ENCODE measurements around the gene USP19. TPM values are rescaled to one million over a fixed set of nuclear protein-coding genes. Genes with fewer than 3 reads are reported as not detected.

USP19 gene, protein sequence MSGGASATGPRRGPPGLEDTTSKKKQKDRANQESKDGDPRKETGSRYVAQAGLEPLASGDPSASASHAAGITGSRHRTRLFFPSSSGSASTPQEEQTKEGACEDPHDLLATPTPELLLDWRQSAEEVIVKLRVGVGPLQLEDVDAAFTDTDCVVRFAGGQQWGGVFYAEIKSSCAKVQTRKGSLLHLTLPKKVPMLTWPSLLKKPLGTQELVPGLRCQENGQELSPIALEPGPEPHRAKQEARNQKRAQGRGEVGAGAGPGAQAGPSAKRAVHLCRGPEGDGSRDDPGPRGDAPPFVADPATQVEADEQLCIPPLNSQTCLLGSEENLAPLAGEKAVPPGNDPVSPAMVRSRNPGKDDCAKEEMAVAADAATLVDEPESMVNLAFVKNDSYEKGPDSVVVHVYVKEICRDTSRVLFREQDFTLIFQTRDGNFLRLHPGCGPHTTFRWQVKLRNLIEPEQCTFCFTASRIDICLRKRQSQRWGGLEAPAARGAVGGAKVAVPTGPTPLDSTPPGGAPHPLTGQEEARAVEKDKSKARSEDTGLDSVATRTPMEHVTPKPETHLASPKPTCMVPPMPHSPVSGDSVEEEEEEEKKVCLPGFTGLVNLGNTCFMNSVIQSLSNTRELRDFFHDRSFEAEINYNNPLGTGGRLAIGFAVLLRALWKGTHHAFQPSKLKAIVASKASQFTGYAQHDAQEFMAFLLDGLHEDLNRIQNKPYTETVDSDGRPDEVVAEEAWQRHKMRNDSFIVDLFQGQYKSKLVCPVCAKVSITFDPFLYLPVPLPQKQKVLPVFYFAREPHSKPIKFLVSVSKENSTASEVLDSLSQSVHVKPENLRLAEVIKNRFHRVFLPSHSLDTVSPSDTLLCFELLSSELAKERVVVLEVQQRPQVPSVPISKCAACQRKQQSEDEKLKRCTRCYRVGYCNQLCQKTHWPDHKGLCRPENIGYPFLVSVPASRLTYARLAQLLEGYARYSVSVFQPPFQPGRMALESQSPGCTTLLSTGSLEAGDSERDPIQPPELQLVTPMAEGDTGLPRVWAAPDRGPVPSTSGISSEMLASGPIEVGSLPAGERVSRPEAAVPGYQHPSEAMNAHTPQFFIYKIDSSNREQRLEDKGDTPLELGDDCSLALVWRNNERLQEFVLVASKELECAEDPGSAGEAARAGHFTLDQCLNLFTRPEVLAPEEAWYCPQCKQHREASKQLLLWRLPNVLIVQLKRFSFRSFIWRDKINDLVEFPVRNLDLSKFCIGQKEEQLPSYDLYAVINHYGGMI (N-terminal part only)
- total RNA-seq (2013; cell fraction: nucleolus; rRNA removed) = 44.3 and 49.9 TPM in 2 replicates
- total RNA-seq (2014; rRNA removed) = 33.6 and 35.2 TPM in 2 replicates
- 16.1 and 16.6 TPM in 2 replicates for total RNA-seq (2014; rRNA removed; fragmentation: Illumina TruSeq; extraction: Trizol)
- 62.2 and 64.2 TPM in 2 replicates for total RNA-seq (2021)
- polyA plus RNA-seq (2011; ENCODE audit: low read depth) = 23.8 TPM
- polyA plus RNA-seq (2011; rRNA removed) = 28.1 and 41.7 TPM in 2 replicates
- 46.1 and 62.5 TPM in 2 replicates for polyA plus RNA-seq (2011; cell fraction: cytosol; rRNA removed)
- polyA plus RNA-seq (2011; cell fraction: nucleus; rRNA removed) = 150 and 158 TPM in 2 replicates
- 25.7 and 27.6 TPM in 2 replicates for polyA plus RNA-seq (2012)
- polyA plus RNA-seq (2014; fragmentation: Illumina TruSeq; extraction: Trizol) = 11.1 and 25.7 TPM in 2 replicates
- under 1 TPM; 0.24 to 0.68 TPM for polyA plus RNA-seq (2014; fragmentation: Nextera tagmentation; extraction: Ambion mirVana)
- polyA plus RNA-seq (2014; rRNA removed) = 40.7 and 44.8 TPM in 2 replicates
- polyA plus RNA-seq (2016; fragmentation: Nextera tagmentation; extraction: Ambion mirVana) = 10 to 100 TPM; 32.7 to 36.6 TPM
- polyA minus RNA-seq (2011; rRNA and poly(A)+ RNA removed) = 102 and 109 TPM in 2 replicates
- 24.2 and 26.1 TPM in 2 replicates for polyA minus RNA-seq (2011; cell fraction: cytosol; rRNA and poly(A)+ RNA removed)
- 25.5 and 46.9 TPM in 2 replicates for polyA minus RNA-seq (2011; cell fraction: nucleus; rRNA and poly(A)+ RNA removed)
- percentile 77 among the genes with signal in this experiment for Bru-seq, nascent RNA
- percentile 90 among the genes with signal in this experiment for BruChase-seq, experiment 1, labeled RNA remaining after a 6-hour chase
- BruChase-seq, experiment 2, labeled RNA remaining after a 2-hour chase = percentile 87 among the genes with signal in this experiment
- long read RNA-seq, experiment 1, full-length matches to known transcripts = 1 of 7 reads
- long read RNA-seq, experiment 1, partial matches to known transcripts = 3 of 7 reads
- long read RNA-seq, experiment 1, other reads (novel, unspliced or antisense) = 3 of 7 reads
- long read RNA-seq, experiment 2, partial matches to known transcripts = 0 of 1 reads
- long read RNA-seq, experiment 2, other reads (novel, unspliced or antisense) = 1 of 1 reads

DNA sequence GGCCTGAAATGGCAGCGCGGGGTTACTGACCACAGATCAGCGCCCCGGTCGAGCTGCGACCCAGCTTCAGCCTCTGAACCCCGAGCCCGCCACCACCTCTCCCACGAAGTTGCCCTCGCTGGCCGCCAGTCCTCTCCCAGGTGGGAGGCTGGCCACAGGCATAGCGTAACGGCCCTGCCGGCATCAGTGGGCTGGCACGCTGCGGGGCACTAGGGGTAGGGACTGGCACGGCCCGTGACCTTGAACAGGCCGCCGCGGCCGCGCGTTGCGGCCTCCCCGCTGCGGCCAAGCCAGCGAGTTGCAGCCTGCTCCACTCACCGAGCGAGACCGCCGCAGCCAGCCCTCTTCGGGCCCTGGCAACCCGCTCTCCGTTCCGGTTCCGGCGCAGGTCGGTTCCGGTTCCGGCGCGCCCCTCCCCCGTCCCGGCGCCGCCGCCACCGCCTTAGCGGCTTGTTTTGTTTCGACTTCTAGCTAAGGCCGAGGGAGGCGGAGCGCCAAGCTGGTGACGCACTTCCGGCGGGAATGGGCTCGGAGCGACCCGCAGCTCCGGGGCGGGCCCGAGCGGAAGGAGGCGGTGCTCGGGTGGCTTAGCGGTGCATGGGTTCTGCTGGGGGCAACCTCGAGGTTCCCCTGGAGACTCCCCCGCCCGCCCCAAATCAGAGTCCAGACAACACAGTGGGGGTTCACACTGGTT lies at the start of gene USP19:
Gene USP19 (minus strand): TSS at position 386 of the 694 bp plus-strand sequence. CDS start 1,678 bp downstream, outside the sequence.
- Histone ChIP-seq H3K4me3 (peak within 1 kb of the TSS; percentile 100), H3K79me2 (ENCODE audit: control insufficient read depth, insufficient read depth, low read length) (peaks cover 15% of the 10 kb centered on the region), H3K27ac (ENCODE audit: control insufficient read depth, insufficient read depth) (peak within 1 kb of the TSS; percentile 79), H3K4me1 (ENCODE audit: control insufficient read depth, insufficient read depth, low read length) (peaks cover 10% of the 10 kb centered on the region), H3K4me2 (ENCODE audit: control insufficient read depth, insufficient read depth) (peak within 1 kb of the TSS; percentile 99), H3K36me3 (ENCODE audit: control insufficient read depth in 2 of 2, insufficient read depth in 2 of 2, low read length in 1 of 2) (peaks cover 15 to 16% of the 10 kb centered on the region in 2 experiments; a peak in 3 of 4 replicates), H3K27me3 (replicated peaks in 1 of 2; ENCODE audit: control insufficient read depth in 2 of 2, insufficient read depth in 2 of 2, low read length in 1 of 2) (no peaks in the 10 kb centered on the region), H2AFZ (ENCODE audit: control insufficient read depth, low read depth, low read length) (peak within 1 kb of the TSS; percentile 70), H3K9ac (ENCODE audit: control insufficient read depth, insufficient read depth, low read length) (peak within 1 kb of the TSS; percentile 85), H3K9me3 (replicated peaks; ENCODE audit: control insufficient read depth, insufficient read depth, low read length) (no peaks in the 10 kb centered on the region), H4K20me1 (ENCODE audit: control insufficient read depth, insufficient read depth) (no peaks in the 10 kb centered on the region)
- ChIA-PET POLR2A (interaction anchor here (0.6 to 2.6 kb wide), 14 partner anchors 13 to 348 kb away, joined by 3 to 15 read pairs (median 4); partner anchors contain the start of genes NDUFAF3, P4HTM, QRICH1 and WDR6), CTCF (interaction anchor here (0.6 to 2.3 kb wide), 8 partner anchors 14 to 419 kb away, joined by 3 to 12 read pairs (median 4); partner anchors contain the start of gene QRICH1), RAD21 (ENCODE audit: unreplicated experiment) (interaction anchor here (0.9 to 1.5 kb wide), 5 partner anchors 17 to 329 kb away, joined by 3 to 16 read pairs (median 6); partner anchors contain the start of genes QRICH1 and WDR6), SMC1A (ENCODE audit: uncharacterized antibody, unreplicated experiment) (interaction anchor here (0.9 to 2.3 kb wide), 4 partner anchors 14 to 131 kb away, joined by 3 to 14 read pairs (median 3); partner anchors contain the start of genes P4HTM and QRICH1)
- in situ Hi-C loops (cut with MboI) = no loop called here
- no TSS peak for BruUV-seq (replicated peaks)
- FAIRE-seq = peak; percentile 85
- WGBS (ENCODE audit: insufficient coverage, insufficient replicate concordance, low lambda C conversion rate, missing lambda C conversion rate) = 1% methylated on average over 61 of the region's 70 CpGs
- DNase-seq (ENCODE audit: low read depth, low spot score) = peak; percentile 71
- intact Hi-C loops (cut with micrococcal nuclease; ENCODE audit: unreplicated experiment) = no loop called here
- peak; percentile 94 for ATAC-seq
- TF ChIP-seq NBN (IDR thresholded peaks at IDR 0.05) = 0 out of 2 replicates have a peak, but pooled peaks have one; percentile 44
- TF ChIP-seq STAT3 (IDR thresholded peaks at IDR 0.05; ENCODE audit: low read depth, low read length) = no peak
- TF ChIP-seq NR2C1 (IDR thresholded peaks at IDR 0.05) = peak; percentile 90
- no peak for TF ChIP-seq MTA2 (IDR thresholded peaks at IDR 0.05; ENCODE audit: low read depth)
- no peak for TF ChIP-seq CBX5 (IDR thresholded peaks at IDR 0.05; ENCODE audit: low read depth)
- no peak for TF ChIP-seq RBBP5 (conservative IDR thresholded peaks at IDR 0.05)
- TF ChIP-seq, protein P1, sequence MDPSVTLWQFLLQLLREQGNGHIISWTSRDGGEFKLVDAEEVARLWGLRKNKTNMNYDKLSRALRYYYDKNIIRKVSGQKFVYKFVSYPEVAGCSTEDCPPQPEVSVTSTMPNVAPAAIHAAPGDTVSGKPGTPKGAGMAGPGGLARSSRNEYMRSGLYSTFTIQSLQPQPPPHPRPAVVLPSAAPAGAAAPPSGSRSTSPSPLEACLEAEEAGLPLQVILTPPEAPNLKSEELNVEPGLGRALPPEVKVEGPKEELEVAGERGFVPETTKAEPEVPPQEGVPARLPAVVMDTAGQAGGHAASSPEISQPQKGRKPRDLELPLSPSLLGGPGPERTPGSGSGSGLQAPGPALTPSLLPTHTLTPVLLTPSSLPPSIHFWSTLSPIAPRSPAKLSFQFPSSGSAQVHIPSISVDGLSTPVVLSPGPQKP (IDR thresholded peaks at IDR 0.05; ENCODE audit: low read depth, low read length) = peak; percentile 97
- TF ChIP-seq, protein P2, sequence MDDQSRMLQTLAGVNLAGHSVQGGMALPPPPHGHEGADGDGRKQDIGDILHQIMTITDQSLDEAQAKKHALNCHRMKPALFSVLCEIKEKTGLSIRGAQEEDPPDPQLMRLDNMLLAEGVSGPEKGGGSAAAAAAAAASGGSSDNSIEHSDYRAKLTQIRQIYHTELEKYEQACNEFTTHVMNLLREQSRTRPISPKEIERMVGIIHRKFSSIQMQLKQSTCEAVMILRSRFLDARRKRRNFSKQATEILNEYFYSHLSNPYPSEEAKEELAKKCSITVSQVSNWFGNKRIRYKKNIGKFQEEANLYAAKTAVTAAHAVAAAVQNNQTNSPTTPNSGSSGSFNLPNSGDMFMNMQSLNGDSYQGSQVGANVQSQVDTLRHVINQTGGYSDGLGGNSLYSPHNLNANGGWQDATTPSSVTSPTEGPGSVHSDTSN (IDR thresholded peaks at IDR 0.05; ENCODE audit: insufficient replicate concordance, low read depth, low read length) = no peak
- peak; percentile 80 for TF ChIP-seq IKZF1 (conservative IDR thresholded peaks at IDR 0.05)
- TF ChIP-seq EZH2 (IDR thresholded peaks at IDR 0.05; ENCODE audit: borderline replicate concordance, control insufficient read depth, low read depth, low read length) = no peak
- no peak for TF ChIP-seq EP300 (IDR thresholded peaks at IDR 0.05; ENCODE audit: borderline replicate concordance in 1 of 2, control insufficient read depth in 1 of 2, low read depth in 2 of 2, low read length in 2 of 2)
